IMR-90 (cell line): ENCODE data around the gene MAPK10. TPM values are rescaled to one million over a fixed set of nuclear protein-coding genes. Genes with fewer than 3 reads are reported as not detected.

ENCODE experiments used
- ATAC-seq: fragments of 200-7000 bp; cut with Tn5 transposase; 2 replicates; pipeline ENCODE4 v1.9.1; 2020; ENCODE audit warnings: low read depth, mild to moderate bottlenecking, moderate library complexity
- BruUV-seq: library from RNA; stranded (reverse); fragments of 400-500 nt; replicated peaks from 2 replicates; lab custom pipeline; 2021; lab: Mats Ljungman, UMichigan
- CTCF ChIA-PET: fragments of 300-600 bp; formaldehyde crosslinking; extraction: SDS; loops from one replicate; lab custom pipeline; 2021; ENCODE audit warnings: antibody characterized with exemption; lab: Yijun Ruan, JAX
- POLR2A ChIA-PET: fragments of 300-600 bp; sonication (Branson Sonifier 250); formaldehyde crosslinking; loops from one replicate; lab custom pipeline; 2022; ENCODE audit warnings: antibody characterized with exemption; ENCODE audit not compliant: unreplicated experiment; lab: Charles Lee
- DNase-seq: peaks from one replicate; pipeline ENCODE4 v3.0.0; 2013
- H2AFZ ChIP-seq: replicated peaks from 2 replicates; pipeline ENCODE3; 2013; ENCODE audit warnings: low read length, mild to moderate bottlenecking; ENCODE audit not compliant: poor library complexity
- H2AK5ac ChIP-seq: 2 replicates; pipeline ENCODE4 v1.6.1; 2013; ENCODE audit warnings: low read depth, low read length, inconsistent platforms
- H2AK9ac ChIP-seq: replicated peaks from 2 replicates; pipeline ENCODE3; 2013; ENCODE audit warnings: mild to moderate bottlenecking, low read depth, low read length, moderate library complexity; ENCODE audit not compliant: poor library complexity
- H2BK120ac ChIP-seq: 2 replicates; pipeline ENCODE4 v1.6.1; 2013; ENCODE audit warnings: low read depth, low read length, inconsistent platforms
- H2BK15ac ChIP-seq: 3 replicates; pipeline ENCODE4 v1.6.1; 2013; ENCODE audit warnings: low read depth, low read length, inconsistent platforms
- H2BK20ac ChIP-seq: 2 replicates; pipeline ENCODE4 v1.6.1; 2013; ENCODE audit warnings: low read depth, mild to moderate bottlenecking, inconsistent platforms, low read length, moderate library complexity
- H2BK5ac ChIP-seq: 2 replicates; pipeline ENCODE4 v1.6.1; 2013; ENCODE audit warnings: mild to moderate bottlenecking, low read depth, low read length, inconsistent platforms; ENCODE audit not compliant: poor library complexity, severe bottlenecking
- H3K14ac ChIP-seq: replicated peaks from 2 replicates; pipeline ENCODE4 v1.6.1; 2013; ENCODE audit warnings: low read depth, low read length, inconsistent platforms
- H3K18ac ChIP-seq: 2 replicates; pipeline ENCODE4 v1.6.1; 2013; ENCODE audit warnings: low read depth, low read length, control low read depth
- H3K23ac ChIP-seq: 2 replicates; pipeline ENCODE4 v1.6.1; 2013; ENCODE audit warnings: low read depth, low read length, inconsistent platforms
- H3K27ac ChIP-seq: 2 replicates; pipeline ENCODE4 v1.5.1; 2013; ENCODE audit warnings: mild to moderate bottlenecking, control low read depth, low read length; ENCODE audit not compliant: insufficient read depth
- H3K27me3 ChIP-seq: 2 replicates; pipeline ENCODE4 v1.6.1; 2013; ENCODE audit warnings: low read length; ENCODE audit not compliant: control insufficient read depth, insufficient read depth
- H3K36me3 ChIP-seq: 2 replicates; pipeline ENCODE4 v1.6.1; 2013; ENCODE audit warnings: low read length, mixed read lengths; ENCODE audit not compliant: control insufficient read depth, insufficient read depth
- H3K4ac ChIP-seq: 2 replicates; pipeline ENCODE4 v1.6.1; 2013; ENCODE audit warnings: low read depth, low read length, inconsistent platforms
- H3K4me1 ChIP-seq: 2 replicates; pipeline ENCODE4 v1.6.1; 2013; ENCODE audit warnings: low read length, mixed read lengths; ENCODE audit not compliant: control insufficient read depth, insufficient read depth
- H3K4me2 ChIP-seq: 2 replicates; pipeline ENCODE4 v1.6.1; 2013; ENCODE audit warnings: low read depth, mild to moderate bottlenecking, control low read depth, low read length, moderate library complexity
- H3K4me3 ChIP-seq: 2 replicates; pipeline ENCODE4 v1.5.1; 2013; ENCODE audit warnings: low read depth, mild to moderate bottlenecking, control low read depth, low read length, moderate library complexity; ENCODE audit not compliant: insufficient read depth
- H3K56ac ChIP-seq: 2 replicates; pipeline ENCODE4 v1.6.1; 2013; ENCODE audit warnings: low read length, inconsistent platforms; ENCODE audit not compliant: insufficient read depth; ENCODE audit errors: extremely low read depth
- H3K79me1 ChIP-seq, 2 experiments: 2 replicates each; pipeline ENCODE4 v1.6.1; 2013; ENCODE audit warnings: low read length in 2 of 2, inconsistent platforms in 1 of 2, low read depth in 1 of 2
- H3K9ac ChIP-seq: 2 replicates; pipeline ENCODE4 v1.6.1; 2013; ENCODE audit warnings: low read depth, low read length, control low read depth
- H3K9me1 ChIP-seq: 2 replicates; pipeline ENCODE4 v1.6.1; 2013; ENCODE audit warnings: low read length, inconsistent platforms; ENCODE audit not compliant: insufficient read depth
- H3K9me3 ChIP-seq: 2 replicates; pipeline ENCODE4 v1.6.1; 2013; ENCODE audit warnings: low read length; ENCODE audit not compliant: control insufficient read depth, insufficient read depth
- H4K20me1 ChIP-seq: 2 replicates; pipeline ENCODE4 v1.6.1; 2013; ENCODE audit warnings: low read length, inconsistent platforms; ENCODE audit not compliant: insufficient read depth
- H4K5ac ChIP-seq: 2 replicates; pipeline ENCODE4 v1.6.1; 2013; ENCODE audit warnings: mild to moderate bottlenecking, low read depth, low read length, control low read depth
- H4K8ac ChIP-seq, 2 experiments: 2 replicates each; pipeline ENCODE4 v1.6.1; 2013; ENCODE audit warnings: low read depth in 2 of 2, low read length in 2 of 2, control low read depth in 1 of 2, inconsistent platforms in 1 of 2
- H4K91ac ChIP-seq: 2 replicates; pipeline ENCODE4 v1.6.1; 2013; ENCODE audit warnings: low read depth, low read length, inconsistent platforms; ENCODE audit not compliant: insufficient read depth
- POLR2A ChIP-seq: IDR thresholded peaks from 2 replicates; pipeline ENCODE4 v1.6.1; 2012; ENCODE audit warnings: mild to moderate bottlenecking, low read depth, low read length
- USF2 ChIP-seq: fragments of 150-350 bp; IDR thresholded peaks from 2 replicates; pipeline ENCODE4 v1.6.1; 2017; ENCODE audit warnings: mild to moderate bottlenecking, antibody characterized with exemption, low read length, low read depth
- WGBS, 2 experiments: methylation state at CpG; one replicate each; pipeline versions ENCODE4 v1.1.5 to v1.1.7; 2013; ENCODE audit warnings: missing lambda C conversion rate in 2 of 2; ENCODE audit not compliant: insufficient read length in 1 of 2; ENCODE audit errors: extremely low coverage in 2 of 2; 5-methylcytosine and 5-hydroxymethylcytosine counted together
- dilution Hi-C: fragments of 300-500 bp; cut with HindIII; formaldehyde crosslinking; loops from one replicate; pipeline ENCODE4 v1.14.3; 2018; ENCODE audit warnings: low sequenced_read_pairs; ENCODE audit not compliant: unreplicated experiment
- in situ Hi-C: fragments of 300-500 bp; cut with MboI; formaldehyde crosslinking; loops from 3 replicates; pipeline ENCODE4 v1.14.3; 2019; ENCODE audit warnings: low sequenced_read_pairs, inconsistent platforms, mixed read lengths
- intact Hi-C: fragments of 100-400 bp; cut with micrococcal nuclease; formaldehyde crosslinking; loops from 2 replicates; pipeline ENCODE4 v1.10.0; 2022
- polyA plus RNA-seq, 3 experiments: library from polyadenylated mRNA; depleted of rRNA; stranded (reverse); fragments of >200 nt; gene quantifications; 2 replicates each; pipeline ENCODE4 v1.2.3, GENCODE V29; 2012; ENCODE audit warnings: low replicate concordance in 1 of 3
- total RNA-seq: library from RNA; depleted of rRNA; stranded (reverse); fragments of >200 nt; gene quantifications from 2 replicates; pipeline ENCODE4 v1.2.3, GENCODE V29; 2012

Gene MAPK10
- total and polyA plus RNA-seq, 2 of the 4 experiments (the other 2 are of a cell fraction), result 2.8 to 6.5 TPM

GRCh38 chr4:86302830-86303229, 57.0 kb downstream of the MAPK10 start:
- Histone ChIP-seq H4K5ac (no peak overlapping the region), H3K4ac (no peak overlapping the region), H3K56ac (no peak overlapping the region), H3K4me3 (no peak overlapping the region), H4K20me1 (no peaks in the 10 kb centered on the region), H2AFZ (no peak overlapping the region), H3K9me3 (no peaks in the 10 kb centered on the region; the same call in 1 of the 2 replicates), H4K91ac (no peak overlapping the region), H2AK9ac (no peak overlapping the region), H3K14ac (no peak overlapping the region), H2BK20ac (no peak overlapping the region), H3K4me2 (no peak overlapping the region), H3K27me3 (no peaks in the 10 kb centered on the region), H2BK5ac (no peak overlapping the region), H2AK5ac (no peak overlapping the region), H3K36me3 (no peaks in the 10 kb centered on the region), H2BK120ac (no peak overlapping the region), H3K4me1 (no peaks in the 10 kb centered on the region), H3K9me1 (no peaks in the 10 kb centered on the region), H3K18ac (no peak overlapping the region), H3K9ac (no peak overlapping the region), H3K23ac (no peak overlapping the region), H3K27ac (no peak overlapping the region), H3K79me1 (no peaks in the 10 kb centered on the region), H2BK15ac (no peak overlapping the region), H4K8ac (no peak overlapping the region)
- WGBS, 2 experiments, result 100% methylated on average over 1 of the region's 2 CpGs; no CpG with 5 or more reads in 1 of the 2 experiments
- no peak for TF ChIP-seq USF2
- TF ChIP-seq POLR2A, result no peak
- CTCF ChIA-PET, result no interaction called here
- intact Hi-C loops (no loop called here), in situ Hi-C loops (no loop called here), dilution Hi-C loops (no loop called here)
- ATAC-seq (no peak), DNase-seq (no peak)
- POLR2A ChIA-PET, result no interaction called here
- BruUV-seq, result no TSS peak
